MCF 10A (cell line): Measurements from ENCODE around the gene LAD1. TPM values are rescaled to one million over a fixed set of nuclear protein-coding genes. Genes with fewer than 3 reads are reported as not detected.

ENCODE experiments used
- BruUV-seq: library from RNA; stranded (reverse); fragments of 400-500 nt; replicated peaks from 2 replicates; lab custom pipeline; 2021; lab: Mats Ljungman, UMichigan
- CTCF ChIA-PET: fragments of 300-600 bp; sonication (Branson Sonifier 250); formaldehyde crosslinking; extraction: SDS; loops from one replicate; lab custom pipeline; 2021; ENCODE audit warnings: antibody characterized with exemption, inconsistent platforms; lab: Yijun Ruan, JAX
- POLR2A ChIA-PET: fragments of 300-600, 350-650 bp; sonication (Branson Sonifier 250); formaldehyde crosslinking; extraction: SDS; loops from one replicate; lab custom pipeline; 2020; ENCODE audit warnings: antibody characterized with exemption, inconsistent platforms; lab: Yijun Ruan, JAX
- DNase-seq: peaks from one replicate; pipeline ENCODE4 v3.0.0-alpha.2; 2018; ENCODE audit not compliant: unreplicated experiment
- H3K27ac Mint-ChIP-seq: one replicate; pipeline ENCODE4 v1.8.0; 2022; ENCODE audit warnings: mild to moderate bottlenecking, low read depth, mixed read lengths; ENCODE audit not compliant: unreplicated experiment
- H3K27me3 Mint-ChIP-seq: one replicate; pipeline ENCODE4 v1.8.0; 2022; ENCODE audit warnings: mixed read lengths; ENCODE audit not compliant: insufficient read depth, unreplicated experiment
- H3K36me3 Mint-ChIP-seq: one replicate; pipeline ENCODE4 v1.8.0; 2022; ENCODE audit warnings: mild to moderate bottlenecking, moderate library complexity, mixed read lengths; ENCODE audit not compliant: insufficient read depth, unreplicated experiment
- H3K4me1 Mint-ChIP-seq: one replicate; pipeline ENCODE4 v1.8.0; 2022; ENCODE audit warnings: mixed read lengths; ENCODE audit not compliant: insufficient read depth, unreplicated experiment
- H3K4me3 Mint-ChIP-seq: one replicate; pipeline ENCODE4 v1.8.0; 2022; ENCODE audit warnings: mild to moderate bottlenecking, moderate library complexity, mixed read lengths; ENCODE audit not compliant: unreplicated experiment
- H3K9me3 Mint-ChIP-seq: one replicate; pipeline ENCODE4 v1.8.0; 2022; ENCODE audit warnings: mixed read lengths; ENCODE audit not compliant: unreplicated experiment
- intact Hi-C: fragments of 100-400 bp; cut with micrococcal nuclease; formaldehyde crosslinking; loops from 2 replicates; pipeline ENCODE4 v1.14.1; 2022
- total RNA-seq: library from RNA; stranded (reverse); gene quantifications from 2 replicates; pipeline ENCODE4 v1.2.3, GENCODE V29; 2022
- TF ChIP-seq, protein P1 (sequence below): fragments of 200-600 bp; IDR thresholded peaks from one replicate; pipeline ENCODE4 v1.8.0; 2022; ENCODE audit warnings: antibody characterized with exemption, mild to moderate bottlenecking; ENCODE audit not compliant: unreplicated experiment

The LAD1 gene
- total RNA-seq, 1 experiment from 2014 or later, result 40.9 TPM

DNA sequence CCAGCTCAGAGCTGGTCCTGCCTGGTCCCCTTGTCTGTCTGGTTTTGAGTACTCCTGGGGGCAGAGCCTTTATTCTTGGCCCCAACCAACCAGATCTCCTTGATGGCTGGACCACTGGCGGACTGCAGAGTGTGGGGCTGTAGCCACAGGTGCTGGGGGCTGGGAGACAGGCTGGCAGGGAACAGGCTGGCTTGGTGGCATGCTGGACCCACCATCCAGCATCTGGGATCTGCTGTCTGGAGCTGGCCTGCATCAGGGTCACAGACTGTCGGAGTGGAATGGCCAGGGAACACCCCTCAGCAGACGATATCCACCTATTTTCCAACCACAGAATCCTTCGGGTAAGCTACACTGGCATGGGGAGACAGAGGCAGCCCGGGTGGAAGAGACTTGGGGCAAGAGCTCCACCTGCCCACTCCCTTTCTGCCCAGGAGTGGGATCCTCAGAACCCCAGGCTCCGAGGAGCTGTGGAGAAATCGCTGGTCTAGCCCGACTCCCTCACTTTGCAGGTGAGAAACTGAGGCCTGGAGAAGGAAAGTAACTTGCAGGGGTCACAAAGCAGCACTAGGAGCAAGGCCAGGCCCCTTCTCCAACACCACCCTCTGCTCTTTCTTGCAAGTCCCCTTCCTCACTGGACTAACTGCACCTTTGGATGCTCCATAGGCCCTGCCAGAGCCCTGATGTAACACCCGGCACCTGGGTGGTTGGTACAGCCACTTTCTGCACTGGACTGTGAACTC, 62.2 kb downstream of the LAD1 start:
- DNase-seq, result no peak
- no TSS peak for BruUV-seq
- peaks cover 11% of the 10 kb centered on the region for H3K9me3 Mint-ChIP-seq
- CTCF ChIA-PET, result interaction anchor here (0.6 to 5.7 kb wide), 7 partner anchors 9 to 224 kb away, joined by 3 to 37 read pairs (median 4); no protein-coding TSS in a partner anchor
- POLR2A ChIA-PET, result interaction anchor here (1.0 to 2.0 kb wide), 2 partner anchors 25 kb away, joined by 3 to 13 read pairs; no protein-coding TSS in a partner anchor
- peaks cover 6% of the 10 kb centered on the region for H3K4me1 Mint-ChIP-seq
- intact Hi-C loops, result no loop called here
- H3K27ac Mint-ChIP-seq, result no peak overlapping the region
- no peaks in the 10 kb centered on the region for H3K36me3 Mint-ChIP-seq
- no peaks in the 10 kb centered on the region for H3K27me3 Mint-ChIP-seq
- no peak overlapping the region for H3K4me3 Mint-ChIP-seq
- TF ChIP-seq, protein P1, sequence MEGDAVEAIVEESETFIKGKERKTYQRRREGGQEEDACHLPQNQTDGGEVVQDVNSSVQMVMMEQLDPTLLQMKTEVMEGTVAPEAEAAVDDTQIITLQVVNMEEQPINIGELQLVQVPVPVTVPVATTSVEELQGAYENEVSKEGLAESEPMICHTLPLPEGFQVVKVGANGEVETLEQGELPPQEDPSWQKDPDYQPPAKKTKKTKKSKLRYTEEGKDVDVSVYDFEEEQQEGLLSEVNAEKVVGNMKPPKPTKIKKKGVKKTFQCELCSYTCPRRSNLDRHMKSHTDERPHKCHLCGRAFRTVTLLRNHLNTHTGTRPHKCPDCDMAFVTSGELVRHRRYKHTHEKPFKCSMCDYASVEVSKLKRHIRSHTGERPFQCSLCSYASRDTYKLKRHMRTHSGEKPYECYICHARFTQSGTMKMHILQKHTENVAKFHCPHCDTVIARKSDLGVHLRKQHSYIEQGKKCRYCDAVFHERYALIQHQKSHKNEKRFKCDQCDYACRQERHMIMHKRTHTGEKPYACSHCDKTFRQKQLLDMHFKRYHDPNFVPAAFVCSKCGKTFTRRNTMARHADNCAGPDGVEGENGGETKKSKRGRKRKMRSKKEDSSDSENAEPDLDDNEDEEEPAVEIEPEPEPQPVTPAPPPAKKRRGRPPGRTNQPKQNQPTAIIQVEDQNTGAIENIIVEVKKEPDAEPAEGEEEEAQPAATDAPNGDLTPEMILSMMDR, result no peak

- Mint-ChIP-seq H3K36me3 (no peaks in the 10 kb centered on the region), H3K9me3 (peaks cover 1% of the 10 kb centered on the region), H3K27me3 (no peaks in the 10 kb centered on the region), H3K4me3 (no peak overlapping the region), H3K4me1 (peaks cover 6% of the 10 kb centered on the region), H3K27ac (no peak overlapping the region)
- DNase-seq, result no peak
- no TSS peak for BruUV-seq
- ChIA-PET POLR2A (interaction anchor here (0.8 to 2.0 kb wide), 7 partner anchors 9 to 76 kb away, joined by 3 to 13 read pairs (median 3); no protein-coding TSS in a partner anchor), CTCF (interaction anchor here (1.1 to 5.7 kb wide), 6 partner anchors 10 to 81 kb away, joined by 3 to 37 read pairs (median 10); no protein-coding TSS in a partner anchor)
- TF ChIP-seq, protein P1, result no peak
- intact Hi-C loops, result no loop called here
Measured at GRCh38 chr1:201335901-201336300, 63.2 kb downstream of the LAD1 start.

DNA sequence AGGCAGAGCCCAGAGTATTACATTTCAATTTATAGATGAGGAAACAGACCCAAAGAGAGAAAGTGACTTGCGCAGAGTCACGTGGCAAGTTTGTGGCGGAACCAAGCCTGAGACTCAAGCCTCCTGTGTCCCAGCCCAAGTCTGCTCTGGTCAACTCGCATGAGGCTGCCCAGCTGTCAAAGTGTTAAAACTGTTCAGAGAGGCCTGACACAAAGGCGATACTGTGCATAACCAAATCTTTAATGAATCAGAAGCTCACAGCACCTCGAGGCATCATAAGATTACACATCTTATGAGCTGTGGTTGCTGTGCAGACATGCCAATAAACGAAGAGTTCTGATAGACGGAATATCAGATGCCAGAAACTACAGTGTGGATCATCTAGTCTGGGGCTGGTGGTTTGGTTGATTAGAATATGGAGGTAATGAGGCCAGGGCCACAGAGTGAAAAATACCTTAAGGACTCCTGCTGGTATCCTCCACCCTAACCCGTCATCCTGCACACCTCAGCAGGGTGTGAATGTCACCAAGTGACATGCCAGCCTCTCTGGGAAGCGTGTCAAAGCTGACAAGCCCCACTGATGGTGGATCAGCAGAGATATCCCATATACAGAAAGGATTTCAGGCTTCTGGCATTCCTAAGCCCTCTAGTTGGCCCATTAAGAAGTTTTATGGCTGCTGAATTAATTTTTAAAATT, 63.8 kb downstream of the LAD1 start:
- H3K4me1 Mint-ChIP-seq, result peaks cover 6% of the 10 kb centered on the region
- H3K36me3 Mint-ChIP-seq, result no peaks in the 10 kb centered on the region
- H3K27ac Mint-ChIP-seq, result no peak overlapping the region
- no peaks in the 10 kb centered on the region for H3K9me3 Mint-ChIP-seq
- intact Hi-C loops, result no loop called here
- no peaks in the 10 kb centered on the region for H3K27me3 Mint-ChIP-seq
- TF ChIP-seq, protein P1, result no peak
- DNase-seq, result no peak
- BruUV-seq, result no TSS peak
- ChIA-PET CTCF (interaction anchor here (0.8 to 5.7 kb wide), 7 partner anchors 11 to 81 kb away, joined by 3 to 37 read pairs (median 6); no protein-coding TSS in a partner anchor), POLR2A (interaction anchor here (0.7 to 2.0 kb wide), 7 partner anchors 10 to 76 kb away, joined by 3 to 13 read pairs (median 3); no protein-coding TSS in a partner anchor)
- no peak overlapping the region for H3K4me3 Mint-ChIP-seq
